Heart right ventricle (tissue), 16 donors: ENCODE data around the gene DIP2C. TPM values are rescaled to one million over a fixed set of nuclear protein-coding genes. Genes with fewer than 3 reads are reported as not detected.

Experiments used
- ATAC-seq, 8 donors: fragments of 200-7000 bp; cut with Tn5 transposase; one replicate each; pipeline ENCODE4 v1.9.1; 2020; ENCODE audit warnings: mild to moderate bottlenecking in 8 of 8, moderate library complexity in 8 of 8, moderate number of reproducible peaks in 1 of 8
- DNase-seq, 2 donors: peaks; one replicate each; pipeline ENCODE4 v3.0.0-alpha.2; 2020
- H3K27ac ChIP-seq, 10 donors: fragments of 200-600 bp; sonication (generic) in 2 of 10; one replicate each; pipeline versions ENCODE4 v1.5.0 to v1.8.0; 2020 to 2022; ENCODE audit warnings: mild to moderate bottlenecking in 3 of 10
- H3K27me3 ChIP-seq, 7 donors: fragments of 200-600 bp; one replicate each; pipeline ENCODE4 v1.8.0; 2021 to 2022; ENCODE audit warnings: mild to moderate bottlenecking in 2 of 7
- H3K36me3 ChIP-seq, 9 donors: fragments of 200-600 bp; sonication (generic) in 1 of 9; one replicate each; pipeline versions ENCODE4 v1.5.0 to v1.8.0; 2020 to 2022; ENCODE audit warnings: mild to moderate bottlenecking in 2 of 9
- H3K4me1 ChIP-seq, 9 donors: fragments of 200-600 bp; sonication (generic) in 1 of 9; one replicate each; pipeline versions ENCODE4 v1.5.0 to v1.8.0; 2020 to 2022; ENCODE audit warnings: mild to moderate bottlenecking in 4 of 9
- H3K4me3 ChIP-seq, 10 donors: fragments of 200-600 bp; sonication (generic) in 2 of 10; one replicate each; pipeline versions ENCODE4 v1.5.0 to v1.8.0; 2020 to 2022; ENCODE audit warnings: mild to moderate bottlenecking in 7 of 10, moderate library complexity in 2 of 10
- H3K9me3 ChIP-seq, 11 donors: fragments of 200-600 bp in 10 of 11; sonication (generic) in 2 of 11; one replicate each; pipeline versions ENCODE4 v1.5.0 to v1.8.0; 2013 to 2022; ENCODE audit warnings: mild to moderate bottlenecking in 2 of 11, control low read depth in 1 of 11, moderate library complexity in 1 of 11
- WGBS, 2 donors: extraction: QIAGEN DNeasy Blood & Tissue Kit; methylation state at CpG; one replicate each; pipeline ENCODE4 v1.1.7; 2013; ENCODE audit warnings: inconsistent platforms in 1 of 2; 5-methylcytosine and 5-hydroxymethylcytosine counted together
- intact Hi-C, 10 donors: fragments of 100-400 bp; cut with DNase I; formaldehyde crosslinking; loops; one replicate each; pipeline versions ENCODE4 v1.11.1 to v1.14.2; 2022
- polyA plus RNA-seq, 2 donors: library from polyadenylated mRNA; stranded (reverse); fragments of 200-250 nt; gene quantifications; one replicate each; pipeline ENCODE4 v1.2.3, GENCODE V29; 2013
- total RNA-seq, 10 donors: library from RNA; stranded (reverse); fragmentation: NEBNext Ultra II Directional in 3 of 10; extraction: Animal tissue kit (Norgen Biotek cat#: 25700) in 3 of 10; gene quantifications; one replicate each; pipeline versions ENCODE4 v1.2.1 to v1.2.4, GENCODE V29; 2021 to 2023
- TF ChIP-seq, protein P1 (sequence below), 9 donors: fragments of 200-600 bp; sonication (generic) in 2 of 9; IDR thresholded peaks; one replicate each; pipeline versions ENCODE4 v1.5.0 to v1.8.0; 2021 to 2022; ENCODE audit warnings: antibody characterized with exemption in 9 of 9, mild to moderate bottlenecking in 5 of 9, moderate library complexity in 1 of 9
- donor health status: Arrhythmogenic right ventricular cardiomyopathy.
- donor health status: ischemic (EF 13 %, LVEDD 7.1; RV severe dilation, severe dysfunction).
- donor health status: healthy with polysubstance abuse.
- donor health status: DM: no; HTN: yes; CAD: no.
- donor health status: DM: no; HTN: no; CAD: no.
- donor health status: ischemic (EF 25% LVEDD 6.9; RV normal size, moderate dysfunction).
- donor health status: ischemic (EF 25% LVEDD 5.7; RV mildly dilated, moderate dysfunction).
- donor health status: healthy.
- donor health status: DM: yes; HTN: yes; CAD: no.
- donor health status: Ischemic cardiomyopathy.
- donor health status: ischemic (EF 35%, LVEDD 5.7; RV mildly dilated, moderate dysfunction).
- donor health status: nonischemic (EF 11% LVEDD 7.7; RV severe dilation, severe dysfunction).
- donor health status: DM: yes; HTN: yes; CAD: no.
- donor health status: PGD.
- donor health status: ischemic (EF 29% LVEDD 5.4; RV normal size, mild dysfunction).
- donor health status: nonischemic (EF 23%, LVEDD 6.1; RV moderate dilation, normal function).

The DIP2C gene
- total and polyA plus RNA-seq, 12 donors: 7.1 to 48.2 (median 33.7) TPM

DNA sequence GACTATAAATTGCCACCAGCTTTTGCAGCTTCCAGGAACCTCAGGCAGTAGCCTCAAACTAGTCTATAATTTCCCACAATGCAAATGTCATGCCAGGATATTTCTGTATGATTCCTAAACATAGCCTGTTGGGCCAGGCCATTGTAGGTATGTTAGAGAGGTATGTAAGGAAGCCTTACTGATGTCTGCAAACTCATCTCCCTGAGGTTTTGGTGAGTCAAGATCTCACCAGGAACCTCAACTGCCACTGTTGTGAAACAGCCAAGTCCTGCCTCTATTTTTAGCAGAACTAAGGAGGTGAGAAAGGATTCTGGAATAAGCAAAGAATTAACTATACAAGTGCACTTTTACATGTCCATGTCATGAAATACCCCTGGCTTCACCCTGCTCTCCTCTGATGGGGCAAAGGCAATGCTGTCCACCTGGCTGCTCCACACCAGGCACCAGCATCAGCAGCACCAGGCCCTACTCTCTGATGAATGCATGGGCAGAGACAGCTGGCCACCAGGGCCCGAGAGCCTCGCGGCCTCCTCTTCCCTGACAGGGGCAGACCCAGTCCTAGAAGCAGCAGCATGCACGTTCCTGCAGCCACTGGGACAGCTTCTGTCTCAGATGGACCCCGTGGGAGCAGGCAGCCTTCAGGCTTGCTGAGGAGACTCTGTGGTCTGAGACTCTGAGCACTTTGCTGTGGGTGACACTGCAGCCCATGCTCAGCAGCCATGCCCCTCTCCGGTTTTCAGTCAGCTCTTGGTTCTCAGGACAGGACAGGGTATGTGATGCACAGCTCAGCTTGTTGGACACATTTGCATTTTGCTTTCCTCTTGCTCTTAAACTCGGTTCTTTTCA, 407.0 kb downstream of the DIP2C start:
- no peak overlapping the region for H3K27ac ChIP-seq
- WGBS, 2 donors: 80 to 84% methylated on average over 7 of the region's 7 CpGs
- no peaks in the 10 kb centered on the region for H3K27me3 ChIP-seq
- ATAC-seq (peak in 1 of 8 donors; percentile 4), DNase-seq (no peak)
- intact Hi-C loops: no loop called here
- peaks cover 0 to 15% (median 8%) of the 10 kb centered on the region in 9 donors for H3K4me1 ChIP-seq
- peaks cover 0 to 100% (median 29%) of the 10 kb centered on the region in 9 donors for H3K36me3 ChIP-seq
- H3K9me3 ChIP-seq: no peaks in the 10 kb centered on the region
- H3K4me3 ChIP-seq: no peak overlapping the region
- TF ChIP-seq, protein P1, sequence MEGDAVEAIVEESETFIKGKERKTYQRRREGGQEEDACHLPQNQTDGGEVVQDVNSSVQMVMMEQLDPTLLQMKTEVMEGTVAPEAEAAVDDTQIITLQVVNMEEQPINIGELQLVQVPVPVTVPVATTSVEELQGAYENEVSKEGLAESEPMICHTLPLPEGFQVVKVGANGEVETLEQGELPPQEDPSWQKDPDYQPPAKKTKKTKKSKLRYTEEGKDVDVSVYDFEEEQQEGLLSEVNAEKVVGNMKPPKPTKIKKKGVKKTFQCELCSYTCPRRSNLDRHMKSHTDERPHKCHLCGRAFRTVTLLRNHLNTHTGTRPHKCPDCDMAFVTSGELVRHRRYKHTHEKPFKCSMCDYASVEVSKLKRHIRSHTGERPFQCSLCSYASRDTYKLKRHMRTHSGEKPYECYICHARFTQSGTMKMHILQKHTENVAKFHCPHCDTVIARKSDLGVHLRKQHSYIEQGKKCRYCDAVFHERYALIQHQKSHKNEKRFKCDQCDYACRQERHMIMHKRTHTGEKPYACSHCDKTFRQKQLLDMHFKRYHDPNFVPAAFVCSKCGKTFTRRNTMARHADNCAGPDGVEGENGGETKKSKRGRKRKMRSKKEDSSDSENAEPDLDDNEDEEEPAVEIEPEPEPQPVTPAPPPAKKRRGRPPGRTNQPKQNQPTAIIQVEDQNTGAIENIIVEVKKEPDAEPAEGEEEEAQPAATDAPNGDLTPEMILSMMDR (IDR thresholded peaks at IDR 0.05): no peak

DNA sequence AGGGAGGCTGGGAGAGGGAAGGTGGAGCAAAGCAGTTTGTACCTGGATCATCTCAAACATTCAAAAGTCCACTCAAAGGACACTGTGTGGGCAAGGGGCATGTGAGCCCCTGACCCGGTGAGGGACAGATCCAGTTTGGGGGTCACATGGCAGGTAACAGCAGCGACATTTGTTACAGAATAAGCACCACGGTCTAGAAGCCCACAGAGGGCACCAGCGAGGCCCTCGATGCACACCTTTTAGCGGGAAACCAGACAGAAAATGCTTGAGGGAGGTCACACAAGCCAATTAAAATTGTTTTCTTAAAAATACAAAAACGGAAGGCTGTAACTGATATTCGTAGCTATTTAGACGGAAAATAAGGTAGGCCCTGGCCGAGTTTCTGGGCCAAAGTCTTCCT, 409.8 kb downstream of the DIP2C start:
- TF ChIP-seq, protein P1 (IDR thresholded peaks at IDR 0.05): no peak
- Histone ChIP-seq H3K4me3 (no peak overlapping the region), H3K36me3 (peaks cover 0 to 99% (median 26%) of the 10 kb centered on the region in 9 donors), H3K27me3 (no peaks in the 10 kb centered on the region), H3K9me3 (no peaks in the 10 kb centered on the region), H3K27ac (no peak overlapping the region), H3K4me1 (peaks cover 0 to 15% (median 8%) of the 10 kb centered on the region in 9 donors)
- ATAC-seq: peak in 2 of 8 donors; percentile 21 to 28
- DNase-seq: no peak
- intact Hi-C loops: no loop called here
- WGBS, 2 donors: 91 to 92% methylated on average over 10 of the region's 10 CpGs

DNA sequence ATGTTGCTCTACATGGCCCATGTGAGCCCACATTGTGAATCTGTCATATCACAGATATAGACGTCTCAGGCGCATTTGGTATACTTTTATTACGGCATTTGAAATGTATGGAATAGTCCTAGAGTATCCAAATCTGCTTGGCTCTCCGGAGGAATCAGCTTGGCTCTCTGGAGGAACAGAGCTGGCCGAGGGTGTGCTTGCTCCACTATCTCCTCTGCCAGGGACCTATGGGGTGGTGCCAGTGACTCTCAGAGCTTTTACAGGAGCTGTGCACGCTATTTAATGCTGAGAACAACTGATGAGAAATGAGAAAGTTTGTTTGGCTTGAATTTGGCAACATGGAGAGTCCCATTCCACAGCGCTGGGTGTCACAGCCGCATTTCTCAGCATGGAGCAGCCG, 410.2 kb downstream of the DIP2C start:
- intact Hi-C loops: no loop called here
- 75 to 83% methylated on average over 9 of the region's 9 CpGs for WGBS, 2 donors
- peaks cover 0 to 94% (median 23%) of the 10 kb centered on the region in 9 donors for H3K36me3 ChIP-seq

DNA sequence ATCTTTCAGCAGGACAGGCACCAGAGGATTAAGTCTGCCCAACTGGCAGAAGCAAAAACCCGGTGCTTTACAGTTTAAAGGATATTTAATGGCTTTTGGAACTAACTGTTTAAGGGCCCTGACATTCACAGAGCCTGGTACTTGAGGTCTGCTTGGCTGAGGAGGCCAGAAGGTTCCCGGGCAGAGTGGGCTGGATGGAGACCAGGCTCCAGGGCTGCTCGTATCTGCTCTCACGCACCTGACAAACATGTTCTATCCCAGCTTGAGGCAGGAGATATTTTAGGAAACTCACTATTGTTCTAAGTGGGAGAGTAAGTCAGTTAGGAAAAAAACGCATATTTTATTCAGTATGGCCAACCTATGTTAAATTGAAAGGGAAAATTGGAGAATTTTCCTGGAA, 410.8 kb downstream of the DIP2C start:
- Histone ChIP-seq H3K27me3 (no peaks in the 10 kb centered on the region), H3K27ac (peak overlapping the region in 2 of 10 donors; percentile 2 to 18), H3K4me3 (no peak overlapping the region), H3K4me1 (peaks cover 0 to 15% (median 8%) of the 10 kb centered on the region in 9 donors), H3K36me3 (peaks cover 0 to 89% (median 21%) of the 10 kb centered on the region in 9 donors), H3K9me3 (no peaks in the 10 kb centered on the region)
- TF ChIP-seq, protein P1 (IDR thresholded peaks at IDR 0.05): no peak
- intact Hi-C loops: no loop called here
- DNase-seq (no peak), ATAC-seq (peak in 7 of 8 donors; percentile 53 to 79 (median 72))
- 63 to 77% methylated on average over 5 of the region's 5 CpGs for WGBS, 2 donors

More for the DNA sequence above, 410.2 kb downstream of the DIP2C start:
- Histone ChIP-seq H3K4me1 (peaks cover 0 to 15% (median 8%) of the 10 kb centered on the region in 9 donors), H3K9me3 (no peaks in the 10 kb centered on the region), H3K27ac (peak overlapping the region in 2 of 10 donors; percentile 2 to 18), H3K27me3 (no peaks in the 10 kb centered on the region), H3K4me3 (no peak overlapping the region)
- no peak for DNase-seq
- peak in 5 of 8 donors; percentile 45 to 68 (median 55) for ATAC-seq
- TF ChIP-seq, protein P1 (IDR thresholded peaks at IDR 0.05): no peak
